GM12878 (cell line): ENCODE results near the gene AIFM1. TPM values are rescaled to one million over a fixed set of nuclear protein-coding genes. Genes with fewer than 3 reads are reported as not detected.

ENCODE experiments used
- ATAC-seq: fragments of 200-7000 bp; cut with Tn5 transposase; 3 replicates; pipeline ENCODE4 v1.9.1; 2020; ENCODE audit warnings: mild to moderate bottlenecking, moderate library complexity
- BruUV-seq: library from RNA; stranded (reverse); fragments of 400-500 nt; replicated peaks from 2 replicates; lab custom pipeline; 2021; lab: Mats Ljungman, UMichigan
- CTCF ChIA-PET: fragments of 300-600 bp; sonication (Branson Sonifier 250); formaldehyde crosslinking; extraction: SDS; loops from one replicate; lab custom pipeline; 2021; ENCODE audit warnings: inconsistent platforms; lab: Yijun Ruan, JAX
- POLR2A ChIA-PET: fragments of 350-600 bp; formaldehyde crosslinking; extraction: SDS; loops from one replicate; lab custom pipeline; 2021; ENCODE audit warnings: inconsistent platforms; lab: Charles Lee
- RAD21 ChIA-PET: fragments of 300-600 bp; sonication (Branson Sonifier 250); formaldehyde crosslinking; loops from one replicate; lab custom pipeline; 2023; ENCODE audit warnings: antibody characterized with exemption; ENCODE audit not compliant: unreplicated experiment; lab: Charles Lee
- SMC1A ChIA-PET: fragments of 300-600 bp; sonication (Branson Sonifier 250); formaldehyde crosslinking; loops from one replicate; lab custom pipeline; 2023; ENCODE audit not compliant: unreplicated experiment, uncharacterized antibody; lab: Charles Lee
- DNase-seq: peaks from one replicate; pipeline ENCODE4 v3.0.0-alpha.2; 2011; ENCODE audit warnings: low read depth, low spot score
- FAIRE-seq: peaks from 3 replicates; lab custom pipeline; 2011; peaks lifted over from hg19 to GRCh38; lab: Jason Lieb, UNC
- H2AFZ ChIP-seq: 2 replicates; pipeline ENCODE4 v1.6.0; 2011; ENCODE audit warnings: low read depth, low read length, control low read depth; ENCODE audit not compliant: control insufficient read depth
- H3K27ac ChIP-seq: 2 replicates; pipeline ENCODE4 v1.5.1; 2011; ENCODE audit warnings: control low read depth; ENCODE audit not compliant: control insufficient read depth, insufficient read depth
- H3K27me3 ChIP-seq, 2 experiments: replicated peaks in 1 of 2; 2 replicates each; pipeline versions ENCODE4 v1.6.0 to v1.6.1; 2011; ENCODE audit warnings: low read length in 1 of 2; ENCODE audit not compliant: control insufficient read depth in 2 of 2, insufficient read depth in 2 of 2
- H3K36me3 ChIP-seq, 2 experiments: 2 replicates each; pipeline ENCODE4 v1.5.1; 2011; ENCODE audit warnings: low read length in 1 of 2; ENCODE audit not compliant: control insufficient read depth in 2 of 2, insufficient read depth in 2 of 2
- H3K4me1 ChIP-seq: 2 replicates; pipeline ENCODE4 v1.6.1; 2011; ENCODE audit warnings: mild to moderate bottlenecking, low read length, moderate library complexity, mixed read lengths; ENCODE audit not compliant: control insufficient read depth, insufficient read depth
- H3K4me2 ChIP-seq: 2 replicates; pipeline ENCODE4 v1.6.0; 2011; ENCODE audit warnings: control low read depth; ENCODE audit not compliant: control insufficient read depth, insufficient read depth
- H3K4me3 ChIP-seq: fragments of 200-600 bp; sonication (generic); 2 replicates; pipeline ENCODE4 v1.5.1; 2016
- H3K79me2 ChIP-seq: 2 replicates; pipeline ENCODE4 v1.6.0; 2011; ENCODE audit warnings: low read length; ENCODE audit not compliant: control insufficient read depth, insufficient read depth
- H3K9ac ChIP-seq: 2 replicates; pipeline ENCODE4 v1.8.0; 2011; ENCODE audit warnings: low read length, control low read depth, mixed read lengths; ENCODE audit not compliant: control insufficient read depth, insufficient read depth
- H3K9me3 ChIP-seq: replicated peaks from 3 replicates; pipeline ENCODE4 v1.5.1; 2011; ENCODE audit warnings: mild to moderate bottlenecking, low read length; ENCODE audit not compliant: control insufficient read depth, insufficient read depth
- H4K20me1 ChIP-seq: 2 replicates; pipeline ENCODE4 v1.6.0; 2011; ENCODE audit not compliant: control insufficient read depth, insufficient read depth
- POLR2A ChIP-seq: IDR thresholded peaks from 2 replicates; pipeline ENCODE4 v1.6.1; 2011; ENCODE audit warnings: low read depth, mild to moderate bottlenecking, low read length
- PRDM15 ChIP-seq: fragments of 450-650 bp; formaldehyde crosslinking; IDR thresholded peaks from 2 replicates; pipeline ENCODE4 v1.4.0; 2020; ENCODE audit warnings: mild to moderate bottlenecking, moderate library complexity
- SMARCA5 ChIP-seq: fragments of 450-650 bp; IDR thresholded peaks from 2 replicates; pipeline ENCODE4 v1.6.1; 2017; ENCODE audit warnings: mild to moderate bottlenecking
- SPI1 ChIP-seq: IDR thresholded peaks from 2 replicates; pipeline ENCODE4 v1.6.1; 2011; ENCODE audit warnings: low read depth, mild to moderate bottlenecking, low read length, moderate library complexity, borderline replicate concordance; ENCODE audit not compliant: insufficient read depth
- TAF1 ChIP-seq: IDR thresholded peaks from 2 replicates; pipeline ENCODE4 v1.6.1; 2011; ENCODE audit warnings: mild to moderate bottlenecking, low read depth, low read length, borderline replicate concordance
- WGBS: methylation state at CpG from one replicate; pipeline ENCODE4 v1.1.6; 2016; ENCODE audit warnings: low lambda C conversion rate; ENCODE audit not compliant: insufficient replicate concordance, insufficient coverage; ENCODE audit errors: missing lambda C conversion rate; 5-methylcytosine and 5-hydroxymethylcytosine counted together
- in situ Hi-C: fragments of 300-500 bp; cut with MboI; formaldehyde crosslinking; loops from 9 replicates; pipeline ENCODE4 v1.14.3; 2018; ENCODE audit warnings: mixed read lengths
- intact Hi-C: fragments of 100-400 bp; cut with micrococcal nuclease; formaldehyde crosslinking; loops from one replicate; pipeline ENCODE4 v1.14.2; 2022; ENCODE audit not compliant: unreplicated experiment
- polyA plus RNA-seq, 11 experiments: library from polyadenylated mRNA; depleted of rRNA in 4 of 11; unstranded in 6 of 11; stranded (reverse) in 5 of 11; fragments of >200 nt; fragmentation: Nextera tagmentation in 4 of 11; fragmentation: Illumina TruSeq in 1 of 11; extraction: Ambion mirVana in 4 of 11; extraction: Trizol in 1 of 11; gene quantifications; 1 replicate in 1 of 11; 2 replicates in 10 of 11; pipeline versions ENCODE4 v1.2.1 to v1.2.3, GENCODE V29; 2011 to 2016; ENCODE audit warnings: inconsistent platforms in 2 of 11, missing spikeins in 2 of 11, low read depth in 1 of 11
- total RNA-seq, 4 experiments: library from RNA; depleted of rRNA in 3 of 4; stranded (reverse); fragments of >200 nt in 3 of 4; fragmentation: Illumina TruSeq in 1 of 4; extraction: Trizol in 1 of 4; gene quantifications; 2 replicates each; pipeline versions ENCODE4 v1.2.1 to v1.2.3, GENCODE V29; 2013 to 2021

Gene AIFM1
- total and polyA plus RNA-seq, 10 of the 15 experiments (the other 5 are each of a cell fraction or from before 2014, with no cell fraction given) = 44.2 to 121 (median 80.0) TPM

DNA sequence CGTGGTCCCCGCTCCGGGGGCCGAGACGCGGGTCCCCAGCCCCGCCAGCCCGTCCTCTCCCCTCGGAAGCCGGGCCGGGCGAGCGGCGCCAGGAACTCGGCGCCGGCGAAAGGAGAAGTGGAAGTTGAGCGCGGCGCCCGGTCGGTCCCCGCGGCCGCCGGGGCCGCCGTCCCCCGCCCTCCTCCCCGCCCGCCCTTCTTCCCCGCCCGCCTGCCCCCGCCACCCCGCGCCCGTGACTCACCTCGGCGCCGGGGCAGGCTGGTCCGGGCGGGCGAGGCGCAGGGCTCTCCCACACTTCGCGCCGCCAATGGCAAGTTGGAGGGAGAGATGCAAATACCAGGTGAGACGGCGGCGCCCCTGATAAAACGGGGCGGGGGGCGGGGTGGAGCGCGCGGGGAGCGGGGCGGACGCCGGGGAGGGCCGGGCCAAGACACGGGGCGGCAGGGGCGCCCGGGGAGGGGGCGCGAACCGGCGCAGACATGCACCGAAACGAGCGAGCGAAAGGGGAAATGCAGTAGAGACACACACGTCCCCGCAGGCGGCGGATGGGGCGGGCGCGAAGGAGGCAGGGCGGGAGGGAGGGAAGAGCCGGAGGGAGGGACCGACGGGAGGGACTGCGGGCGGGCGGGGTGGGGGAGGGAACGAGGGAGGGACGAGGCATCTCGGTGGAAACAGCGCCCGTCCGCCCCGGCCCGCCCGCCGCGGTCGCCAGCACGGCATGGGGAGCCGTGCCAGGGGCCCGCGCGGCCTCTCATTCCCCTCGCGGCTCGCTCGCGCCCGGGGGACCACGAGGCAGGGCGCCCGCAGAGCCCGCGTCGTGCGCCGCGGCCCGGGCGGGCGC lies 55.0 kb downstream of the AIFM1 start, which contains the start of gene ELF4:
Gene ELF4, minus strand, starts transcription at position 119 of the 841 bp plus-strand sequence. CDS start 29,167 bp downstream, outside the sequence.
- SMC1A ChIA-PET = interaction anchor here (0.9 to 4.8 kb wide), 3 partner anchors 9 to 29 kb away, joined by 3 to 36 read pairs (median 25); no protein-coding TSS in a partner anchor
- H3K4me3 ChIP-seq = peak within 1 kb of the TSS; percentile 66
- no peaks in the 10 kb centered on the region for H3K9me3 ChIP-seq
- RAD21 ChIA-PET = interaction anchor here (1.1 to 2.5 kb wide), 4 partner anchors 26 to 30 kb away, joined by 4 to 16 read pairs (median 8); no protein-coding TSS in a partner anchor
- ATAC-seq (peak; percentile 39), FAIRE-seq (no peak), DNase-seq (no peak)
- POLR2A ChIA-PET = interaction anchor here (0.6 to 5.0 kb wide), 3 partner anchors 24 to 60 kb away, joined by 3 to 27 read pairs (median 8); no protein-coding TSS in a partner anchor
- 58% methylated on average over 26 of the region's 123 CpGs for WGBS
- in situ Hi-C loops = no loop called here
- H3K4me1 ChIP-seq = peaks cover 15% of the 10 kb centered on the region
- CTCF ChIA-PET = interaction anchor here (0.8 kb wide), 1 partner anchor 27 kb away, joined by 3 read pairs; no protein-coding TSS in a partner anchor
- peak within 1 kb of the TSS; percentile 78 for H3K27ac ChIP-seq
- peaks cover 42% of the 10 kb centered on the region for H3K79me2 ChIP-seq
- no TSS peak for BruUV-seq
- no peaks in the 10 kb centered on the region for H4K20me1 ChIP-seq
- H3K27me3 ChIP-seq = no peaks in the 10 kb centered on the region; a peak in 1 of 4 replicates
- peak within 1 kb of the TSS; percentile 83 for H3K9ac ChIP-seq
- peak; percentile 70 for TF ChIP-seq SPI1
- no peak for TF ChIP-seq SMARCA5
- no peak for TF ChIP-seq PRDM15 (CRISPR knock-in tag)
- TF ChIP-seq POLR2A = peak; percentile 51; the same call in 1 of the 2 replicates
- TF ChIP-seq TAF1 = peak; percentile 40; the same call in 1 of the 2 replicates
- H2AFZ ChIP-seq = peak within 1 kb of the TSS; percentile 34; the same call in 1 of the 2 replicates
- intact Hi-C loops = no loop called here
- H3K4me2 ChIP-seq = peak within 1 kb of the TSS; percentile 56
- no peaks in the 10 kb centered on the region for H3K36me3 ChIP-seq
